Measurements from ENCODE around the gene ABCA8.

- TF ChIP-seq EZH2 (IDR thresholded peaks at IDR 0.05; ENCODE audit: borderline replicate concordance, low read length) (no peak), CTCF (conservative IDR thresholded peaks at IDR 0.05 in 1 of 2, IDR thresholded peaks at IDR 0.05 in 1 of 2; ENCODE audit: extremely low read depth in 1 of 2, insufficient read depth in 1 of 2, low read depth in 1 of 2, low read length in 2 of 2) (no peak)
These were observed 133.1 kb downstream of the ABCA8 start for GRCh38 chr17:68821860-68822696.
